ENCODE results near the gene ATP1A2. TPM values are rescaled to one million over a fixed set of nuclear protein-coding genes. Genes with fewer than 3 reads are reported as not detected.

ATP1A2 gene
- total and polyA plus RNA-seq, 2 of the 8 experiments (the other 6 are each of a cell fraction or from before 2014, with no cell fraction given): 39.7 to 40.8 TPM

- H3K4ac ChIP-seq (replicated peaks; ENCODE audit: insufficient read length, low read depth, low read length): peak overlapping the region; percentile 82
- peak overlapping the region in 1 of 4 experiments; percentile 59; a peak in 3 of 8 replicates for H3K4me3 ChIP-seq (ENCODE audit: extremely low read depth in 1 of 4, insufficient read depth in 2 of 4, low read depth in 3 of 4, low read length in 4 of 4)
- WGBS, 2 experiments (ENCODE audit: extremely low coverage in 1 of 2, insufficient coverage in 1 of 2, insufficient read length in 1 of 2, insufficient replicate concordance in 2 of 2, low coverage in 1 of 2, low lambda C conversion rate in 2 of 2, missing lambda C conversion rate in 1 of 2): 44% methylated on average over 6 of the region's 8 CpGs; no CpG with 5 or more reads in 1 of the 2 experiments
- no peak overlapping the region; the same call in 1 of the 2 replicates for H2BK12ac ChIP-seq (ENCODE audit: low read depth, low read length)
- H3K56ac ChIP-seq (replicated peaks; ENCODE audit: insufficient read length, low read depth, low read length): no peak overlapping the region
- H3K4me2 ChIP-seq (ENCODE audit: insufficient read depth in 1 of 2, low read depth in 2 of 2, low read length in 2 of 2): peak overlapping the region; percentile 70 to 89
- no peak overlapping the region for H2BK120ac ChIP-seq (replicated peaks; ENCODE audit: low read depth, low read length)
- H3K27me3 ChIP-seq (replicated peaks in 1 of 4; ENCODE audit: control insufficient read depth in 3 of 4, extremely low read depth in 1 of 4, insufficient read depth in 3 of 4, low read length in 3 of 4): no peaks in the 10 kb centered on the region; a peak in 1 of 7 replicates
- no peak overlapping the region for H4K5ac ChIP-seq (ENCODE audit: insufficient read length, low read depth, low read length)
- H4K20me1 ChIP-seq (replicated peaks in 1 of 2; ENCODE audit: control insufficient read depth in 1 of 2, insufficient read depth in 2 of 2, low read length in 2 of 2): peaks cover 0 to 1% of the 10 kb centered on the region in 2 experiments
- peaks cover 15 to 44% (median 32%) of the 10 kb centered on the region in 4 experiments for H3K4me1 ChIP-seq (replicated peaks in 1 of 4; ENCODE audit: control insufficient read depth in 3 of 4, insufficient read depth in 4 of 4, low read length in 3 of 4)
- CTCF ChIA-PET (ENCODE audit: partially characterized antibody): interaction anchor here (0.7 to 18.1 kb wide), 24 partner anchors 9 to 329 kb away, joined by 3 to 256 read pairs (median 5); partner anchors contain the start of genes ATP1A4 and CASQ1
- no peak overlapping the region for H3K27ac ChIP-seq (ENCODE audit: low read depth, low read length)
- no peak overlapping the region for H3K23ac ChIP-seq (ENCODE audit: insufficient read length)
- H4K8ac ChIP-seq (ENCODE audit: extremely low read depth, insufficient read depth, low read length): peak overlapping the region; percentile 57
- H3K14ac ChIP-seq (ENCODE audit: insufficient read length): peak overlapping the region; percentile 62
- H3K9me3 ChIP-seq (ENCODE audit: insufficient read depth in 2 of 2, low read depth in 1 of 2, low read length in 1 of 2): no peaks in the 10 kb centered on the region
- no peak overlapping the region; the same call in 1 of the 2 replicates for H3K18ac ChIP-seq (ENCODE audit: extremely low read depth, low read length)
- H2AK5ac ChIP-seq (ENCODE audit: low read depth, low read length): peak overlapping the region; percentile 75; the same call in 1 of the 2 replicates
- H2BK20ac ChIP-seq (ENCODE audit: low read length): peak overlapping the region; percentile 75; the same call in 1 of the 2 replicates
- POLR2A ChIA-PET (ENCODE audit: partially characterized antibody): interaction anchor here (1.3 to 3.8 kb wide), 8 partner anchors 9 to 167 kb away, joined by 4 to 31 read pairs (median 6); partner anchors contain the start of gene PEX19
- DNase-seq (ENCODE audit: low read depth in 1 of 2, low spot score in 2 of 2) (no peak), FAIRE-seq (no peak)
- H3K79me1 ChIP-seq (ENCODE audit: low read depth, low read length): no peaks in the 10 kb centered on the region
- H3K36me3 ChIP-seq (ENCODE audit: control insufficient read depth in 2 of 4, insufficient read depth in 4 of 4, low read length in 3 of 4): peaks cover 0 to 10% (median 5%) of the 10 kb centered on the region in 4 experiments; a peak in 3 of 8 replicates
- H2BK5ac ChIP-seq (ENCODE audit: low read depth, low read length): peak overlapping the region; percentile 68; the same call in 1 of the 2 replicates
- H3K9ac ChIP-seq (replicated peaks in 1 of 4; ENCODE audit: extremely low read depth in 1 of 4, low read depth in 3 of 4, low read length in 3 of 4): no peak overlapping the region; a peak in 2 of 7 replicates
- peaks cover 0 to 8% of the 10 kb centered on the region in 2 experiments; a peak in 1 of 4 replicates for H3K79me2 ChIP-seq (ENCODE audit: control insufficient read depth in 1 of 2, insufficient read depth in 2 of 2, low read length in 2 of 2)
- H4K91ac ChIP-seq (replicated peaks; ENCODE audit: insufficient read length, low read length): peak overlapping the region; percentile 94
- H2BK15ac ChIP-seq (ENCODE audit: low read length): peak overlapping the region; percentile 83; the same call in 1 of the 2 replicates
- H2AFZ ChIP-seq (ENCODE audit: low read length): no peak overlapping the region
- peaks cover 8% of the 10 kb centered on the region; the same call in 1 of the 2 replicates for H3K23me2 ChIP-seq (ENCODE audit: low read depth, low read length)
- TF ChIP-seq EZH2 (IDR thresholded peaks at IDR 0.05; ENCODE audit: low read depth, low read length, severe bottlenecking) (no peak), SP1 (IDR thresholded peaks at IDR 0.05; ENCODE audit: low read depth, low read length) (no peak), CTBP2 (IDR thresholded peaks at IDR 0.05; ENCODE audit: borderline replicate concordance, insufficient read depth, insufficient read length, low read length) (no peak), CEBPB (IDR thresholded peaks at IDR 0.05; ENCODE audit: low read depth, low read length) (no peak), SIRT6 (IDR thresholded peaks at IDR 0.05; ENCODE audit: low read length) (no peak), KDM5A (IDR thresholded peaks at IDR 0.05; ENCODE audit: low read length) (no peak), KDM4A (IDR thresholded peaks at IDR 0.05; ENCODE audit: low read depth, low read length, severe bottlenecking) (no peak), SAP30 (IDR thresholded peaks at IDR 0.05; ENCODE audit: insufficient read depth, insufficient replicate concordance, low read length) (no peak), TBP (IDR thresholded peaks at IDR 0.05; ENCODE audit: low read depth, low read length) (no peak), SRF (IDR thresholded peaks at IDR 0.05; ENCODE audit: low read depth, low read length) (no peak), POU5F1 (IDR thresholded peaks at IDR 0.05; ENCODE audit: low read depth, low read length) (no peak), FOSL1 (IDR thresholded peaks at IDR 0.05; ENCODE audit: insufficient read depth, low read depth, low read length) (no peak), NRF1 (IDR thresholded peaks at IDR 0.05; ENCODE audit: low read depth, low read length) (no peak)
These were observed 2.2 kb downstream of the ATP1A2 start for GRCh38 chr1:160117709-160118183.
